GM23338 (cell line): ENCODE results near the gene CXXC5. TPM values are rescaled to one million over a fixed set of nuclear protein-coding genes. Genes with fewer than 3 reads are reported as not detected.

Experiments used
- ATAC-seq: fragments of 200-7000 bp; cut with Tn5 transposase; 3 replicates; pipeline ENCODE4 v1.9.1; 2020
- DNase-seq: peaks from one replicate; pipeline ENCODE4 v3.0.0-alpha.2; 2015; ENCODE audit warnings: low spot score
- H2AFZ ChIP-seq: fragments of 200-600 bp; sonication (generic); 2 replicates; pipeline ENCODE4 v1.8.0; 2016; ENCODE audit warnings: antibody characterized with exemption, mild to moderate bottlenecking, moderate library complexity
- H3F3A ChIP-seq: fragments of 200-600 bp; sonication (generic); replicated peaks from 2 replicates; pipeline ENCODE4 v1.8.0; 2017; ENCODE audit warnings: antibody characterized with exemption, mixed run types, low read depth
- H3K27ac ChIP-seq: fragments of 200-600 bp; sonication (generic); 2 replicates; pipeline ENCODE4 v1.6.1; 2016; ENCODE audit warnings: low read depth
- H3K27me3 ChIP-seq: fragments of 200-600 bp; sonication (generic); 2 replicates; pipeline ENCODE4 v1.8.0; 2016; ENCODE audit warnings: mild to moderate bottlenecking, mixed run types, moderate library complexity; ENCODE audit not compliant: insufficient read depth
- H3K36me3 ChIP-seq: fragments of 200-600 bp; sonication (generic); 2 replicates; pipeline ENCODE4 v1.8.0; 2016; ENCODE audit warnings: mild to moderate bottlenecking; ENCODE audit not compliant: insufficient read depth
- H3K4me1 ChIP-seq: fragments of 200-600 bp; sonication (generic); 2 replicates; pipeline ENCODE4 v1.8.0; 2016; ENCODE audit warnings: mild to moderate bottlenecking, moderate library complexity; ENCODE audit not compliant: insufficient read depth
- H3K4me2 ChIP-seq: fragments of 200-600 bp; sonication (generic); 2 replicates; pipeline ENCODE4 v1.7.1; 2017; ENCODE audit warnings: mixed run types
- H3K4me3 ChIP-seq: fragments of 200-600 bp; sonication (generic); 2 replicates; pipeline ENCODE4 v1.6.1; 2016; ENCODE audit warnings: mixed run types
- H3K79me2 ChIP-seq: fragments of 200-600 bp; sonication (generic); replicated peaks from 2 replicates; pipeline ENCODE4 v1.8.0; 2017; ENCODE audit warnings: mild to moderate bottlenecking; ENCODE audit not compliant: insufficient read depth
- H3K9me2 ChIP-seq: fragments of 200-600 bp; sonication (generic); 2 replicates; pipeline ENCODE4 v1.8.0; 2017; ENCODE audit not compliant: insufficient read depth
- H4K20me1 ChIP-seq: fragments of 200-600 bp; sonication (generic); replicated peaks from 2 replicates; pipeline ENCODE4 v1.8.0; 2017; ENCODE audit warnings: mild to moderate bottlenecking; ENCODE audit not compliant: insufficient read depth
- H3K27ac Mint-ChIP-seq: 2 replicates; pipeline ENCODE4 v1.8.0; 2020; ENCODE audit warnings: inconsistent platforms, mild to moderate bottlenecking, moderate library complexity, mixed read lengths
- H3K27me3 Mint-ChIP-seq: 3 replicates; pipeline ENCODE4 v1.8.0; 2022; ENCODE audit warnings: low read depth, mild to moderate bottlenecking, moderate library complexity, mixed read lengths, inconsistent platforms; ENCODE audit not compliant: insufficient read depth, poor library complexity
- H3K36me3 Mint-ChIP-seq: 3 replicates; pipeline ENCODE4 v1.8.0; 2021; ENCODE audit warnings: low read depth, mild to moderate bottlenecking, inconsistent platforms, moderate library complexity, mixed read lengths
- H3K4me1 Mint-ChIP-seq: 3 replicates; pipeline ENCODE4 v1.8.0; 2020; ENCODE audit warnings: mild to moderate bottlenecking, inconsistent platforms, mixed read lengths
- H3K4me3 Mint-ChIP-seq: 3 replicates; pipeline ENCODE4 v1.8.0; 2021; ENCODE audit warnings: moderate library complexity, mild to moderate bottlenecking, inconsistent platforms, mixed read lengths
- H3K9me3 Mint-ChIP-seq: 3 replicates; pipeline ENCODE4 v1.8.0; 2020; ENCODE audit warnings: moderate library complexity, mild to moderate bottlenecking, inconsistent platforms, mixed read lengths
- CREB1 ChIP-seq: fragments of 250-450 bp; sonication (Bioruptor Pico); IDR thresholded peaks from 2 replicates; pipeline ENCODE4 v1.5.0; 2020; ENCODE audit warnings: low read depth, mild to moderate bottlenecking, moderate library complexity
- EZH2 ChIP-seq: fragments of 200-600 bp; sonication (generic); IDR thresholded peaks from one replicate; pipeline ENCODE4 v1.8.0; 2017; ENCODE audit warnings: antibody characterized with exemption, mild to moderate bottlenecking, low read depth; ENCODE audit not compliant: unreplicated experiment
- EZH2phosphoT487 ChIP-seq: fragments of 200-600 bp; sonication (generic); IDR thresholded peaks from one replicate; pipeline ENCODE4 v1.8.1; 2018; ENCODE audit warnings: antibody characterized with exemption; ENCODE audit not compliant: unreplicated experiment
- JUNB ChIP-seq: IDR thresholded peaks from one replicate; pipeline ENCODE4 v1.6.1; 2016; ENCODE audit warnings: antibody characterized with exemption; ENCODE audit not compliant: unreplicated experiment
- NANOG ChIP-seq: IDR thresholded peaks from 2 replicates; pipeline ENCODE4 v1.6.1; 2016; ENCODE audit warnings: antibody characterized with exemption, borderline replicate concordance
- POLR2AphosphoS5 ChIP-seq: IDR thresholded peaks from 2 replicates; pipeline ENCODE4 v1.6.1; 2016; ENCODE audit warnings: antibody characterized with exemption, low read depth
- STAT1 ChIP-seq: IDR thresholded peaks from one replicate; pipeline ENCODE4 v1.6.1; 2016; ENCODE audit warnings: antibody characterized with exemption; ENCODE audit not compliant: unreplicated experiment
- ZNF114 ChIP-seq: fragments of 250-450 bp; sonication (Bioruptor Pico); IDR thresholded peaks from 2 replicates; pipeline ENCODE4 v1.5.0; 2020; ENCODE audit warnings: mild to moderate bottlenecking, moderate library complexity
- ZNF331 ChIP-seq: fragments of 250-450 bp; sonication (Bioruptor Pico); IDR thresholded peaks from 2 replicates; pipeline ENCODE4 v1.5.0; 2020; ENCODE audit warnings: low read depth, mild to moderate bottlenecking, moderate library complexity
- polyA plus RNA-seq: library from polyadenylated mRNA; unstranded; fragments of >200 nt; fragmentation: Nextera tagmentation; extraction: Ambion mirVana; gene quantifications from 2 replicates; pipeline ENCODE4 v1.2.1, GENCODE V29; 2016
- total RNA-seq: library from RNA; depleted of rRNA; stranded (reverse); fragments of >200 nt; shearing (Covaris generic); gene quantifications from 2 replicates; pipeline ENCODE4 v1.2.3, GENCODE V29; 2014
- TF ChIP-seq, protein P1 (sequence below): IDR thresholded peaks from 2 replicates; pipeline ENCODE4 v1.6.1; 2016; ENCODE audit warnings: antibody characterized with exemption
- TF ChIP-seq, protein P2 (sequence below): fragments of 250-450 bp; sonication (Bioruptor Pico); IDR thresholded peaks from 2 replicates; pipeline ENCODE4 v1.5.0; 2020; ENCODE audit warnings: mild to moderate bottlenecking, moderate library complexity
- TF ChIP-seq, protein P3 (sequence below): IDR thresholded peaks from one replicate; pipeline ENCODE4 v1.6.1; 2018; ENCODE audit warnings: antibody characterized with exemption; ENCODE audit not compliant: unreplicated experiment
- TF ChIP-seq, protein P4 (sequence below), 2 experiments: fragments of 200-600 bp in 1 of 2; sonication (generic) in 1 of 2; conservative IDR thresholded peaks; 2 replicates each; pipeline versions ENCODE4 v1.5.1 to v1.6.1; 2016 to 2017; ENCODE audit warnings: antibody characterized with exemption in 2 of 2, low read depth in 2 of 2, mild to moderate bottlenecking in 2 of 2, moderate library complexity in 1 of 2

The CXXC5 gene
- total and polyA plus RNA-seq, 2 experiments from 2014 or later: 63.3 to 111 TPM

DNA sequence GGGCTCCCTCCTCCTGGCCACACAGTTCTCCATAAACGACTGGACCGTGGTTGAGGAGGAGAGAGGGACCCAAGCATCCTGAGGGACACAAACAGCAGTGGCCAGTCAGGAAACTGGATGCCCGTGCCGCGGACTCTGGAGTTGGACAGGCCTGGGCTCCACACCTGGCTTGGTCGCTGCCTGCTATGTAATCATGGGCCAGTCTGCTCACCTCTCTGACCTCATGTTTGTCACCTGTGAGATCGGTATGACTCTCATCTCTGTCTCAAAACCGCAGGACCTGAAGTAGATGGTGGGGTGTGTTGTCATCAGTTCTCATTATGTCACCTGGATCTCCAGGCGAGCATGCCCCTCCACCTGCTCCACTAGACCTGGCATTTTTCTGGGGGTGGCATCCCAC is 14.5 kb downstream of the CXXC5 start:
- Histone ChIP-seq H3K4me3 (no peak overlapping the region), H3K27me3 (no peaks in the 10 kb centered on the region), H3K36me3 (no peaks in the 10 kb centered on the region), H4K20me1 (peaks cover 80% of the 10 kb centered on the region), H3F3A (peaks cover 8% of the 10 kb centered on the region), H3K4me1 (peaks cover 40% of the 10 kb centered on the region), H2AFZ (no peak overlapping the region), H3K9me2 (no peaks in the 10 kb centered on the region), H3K27ac (no peak overlapping the region), H3K79me2 (peaks cover 97% of the 10 kb centered on the region), H3K4me2 (no peak overlapping the region)
- Mint-ChIP-seq H3K27me3 (peaks cover 30% of the 10 kb centered on the region), H3K9me3 (no peaks in the 10 kb centered on the region; the same call in 2 of the 3 replicates), H3K4me3 (no peak overlapping the region; the same call in 2 of the 3 replicates), H3K4me1 (peaks cover 76% of the 10 kb centered on the region), H3K27ac (no peak overlapping the region), H3K36me3 (no peaks in the 10 kb centered on the region)
- ATAC-seq (no peak), DNase-seq (no peak)
- TF ChIP-seq, protein P1, sequence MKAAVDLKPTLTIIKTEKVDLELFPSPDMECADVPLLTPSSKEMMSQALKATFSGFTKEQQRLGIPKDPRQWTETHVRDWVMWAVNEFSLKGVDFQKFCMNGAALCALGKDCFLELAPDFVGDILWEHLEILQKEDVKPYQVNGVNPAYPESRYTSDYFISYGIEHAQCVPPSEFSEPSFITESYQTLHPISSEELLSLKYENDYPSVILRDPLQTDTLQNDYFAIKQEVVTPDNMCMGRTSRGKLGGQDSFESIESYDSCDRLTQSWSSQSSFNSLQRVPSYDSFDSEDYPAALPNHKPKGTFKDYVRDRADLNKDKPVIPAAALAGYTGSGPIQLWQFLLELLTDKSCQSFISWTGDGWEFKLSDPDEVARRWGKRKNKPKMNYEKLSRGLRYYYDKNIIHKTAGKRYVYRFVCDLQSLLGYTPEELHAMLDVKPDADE: no peak
- TF ChIP-seq EZH2phosphoT487 (no peak), ZNF331 (CRISPR knock-in tag) (no peak), NANOG (no peak), CREB1 (CRISPR knock-in tag) (no peak), JUNB (no peak), ZNF114 (no peak), POLR2AphosphoS5 (no peak), EZH2 (no peak), STAT1 (no peak)
- TF ChIP-seq, protein P2, sequence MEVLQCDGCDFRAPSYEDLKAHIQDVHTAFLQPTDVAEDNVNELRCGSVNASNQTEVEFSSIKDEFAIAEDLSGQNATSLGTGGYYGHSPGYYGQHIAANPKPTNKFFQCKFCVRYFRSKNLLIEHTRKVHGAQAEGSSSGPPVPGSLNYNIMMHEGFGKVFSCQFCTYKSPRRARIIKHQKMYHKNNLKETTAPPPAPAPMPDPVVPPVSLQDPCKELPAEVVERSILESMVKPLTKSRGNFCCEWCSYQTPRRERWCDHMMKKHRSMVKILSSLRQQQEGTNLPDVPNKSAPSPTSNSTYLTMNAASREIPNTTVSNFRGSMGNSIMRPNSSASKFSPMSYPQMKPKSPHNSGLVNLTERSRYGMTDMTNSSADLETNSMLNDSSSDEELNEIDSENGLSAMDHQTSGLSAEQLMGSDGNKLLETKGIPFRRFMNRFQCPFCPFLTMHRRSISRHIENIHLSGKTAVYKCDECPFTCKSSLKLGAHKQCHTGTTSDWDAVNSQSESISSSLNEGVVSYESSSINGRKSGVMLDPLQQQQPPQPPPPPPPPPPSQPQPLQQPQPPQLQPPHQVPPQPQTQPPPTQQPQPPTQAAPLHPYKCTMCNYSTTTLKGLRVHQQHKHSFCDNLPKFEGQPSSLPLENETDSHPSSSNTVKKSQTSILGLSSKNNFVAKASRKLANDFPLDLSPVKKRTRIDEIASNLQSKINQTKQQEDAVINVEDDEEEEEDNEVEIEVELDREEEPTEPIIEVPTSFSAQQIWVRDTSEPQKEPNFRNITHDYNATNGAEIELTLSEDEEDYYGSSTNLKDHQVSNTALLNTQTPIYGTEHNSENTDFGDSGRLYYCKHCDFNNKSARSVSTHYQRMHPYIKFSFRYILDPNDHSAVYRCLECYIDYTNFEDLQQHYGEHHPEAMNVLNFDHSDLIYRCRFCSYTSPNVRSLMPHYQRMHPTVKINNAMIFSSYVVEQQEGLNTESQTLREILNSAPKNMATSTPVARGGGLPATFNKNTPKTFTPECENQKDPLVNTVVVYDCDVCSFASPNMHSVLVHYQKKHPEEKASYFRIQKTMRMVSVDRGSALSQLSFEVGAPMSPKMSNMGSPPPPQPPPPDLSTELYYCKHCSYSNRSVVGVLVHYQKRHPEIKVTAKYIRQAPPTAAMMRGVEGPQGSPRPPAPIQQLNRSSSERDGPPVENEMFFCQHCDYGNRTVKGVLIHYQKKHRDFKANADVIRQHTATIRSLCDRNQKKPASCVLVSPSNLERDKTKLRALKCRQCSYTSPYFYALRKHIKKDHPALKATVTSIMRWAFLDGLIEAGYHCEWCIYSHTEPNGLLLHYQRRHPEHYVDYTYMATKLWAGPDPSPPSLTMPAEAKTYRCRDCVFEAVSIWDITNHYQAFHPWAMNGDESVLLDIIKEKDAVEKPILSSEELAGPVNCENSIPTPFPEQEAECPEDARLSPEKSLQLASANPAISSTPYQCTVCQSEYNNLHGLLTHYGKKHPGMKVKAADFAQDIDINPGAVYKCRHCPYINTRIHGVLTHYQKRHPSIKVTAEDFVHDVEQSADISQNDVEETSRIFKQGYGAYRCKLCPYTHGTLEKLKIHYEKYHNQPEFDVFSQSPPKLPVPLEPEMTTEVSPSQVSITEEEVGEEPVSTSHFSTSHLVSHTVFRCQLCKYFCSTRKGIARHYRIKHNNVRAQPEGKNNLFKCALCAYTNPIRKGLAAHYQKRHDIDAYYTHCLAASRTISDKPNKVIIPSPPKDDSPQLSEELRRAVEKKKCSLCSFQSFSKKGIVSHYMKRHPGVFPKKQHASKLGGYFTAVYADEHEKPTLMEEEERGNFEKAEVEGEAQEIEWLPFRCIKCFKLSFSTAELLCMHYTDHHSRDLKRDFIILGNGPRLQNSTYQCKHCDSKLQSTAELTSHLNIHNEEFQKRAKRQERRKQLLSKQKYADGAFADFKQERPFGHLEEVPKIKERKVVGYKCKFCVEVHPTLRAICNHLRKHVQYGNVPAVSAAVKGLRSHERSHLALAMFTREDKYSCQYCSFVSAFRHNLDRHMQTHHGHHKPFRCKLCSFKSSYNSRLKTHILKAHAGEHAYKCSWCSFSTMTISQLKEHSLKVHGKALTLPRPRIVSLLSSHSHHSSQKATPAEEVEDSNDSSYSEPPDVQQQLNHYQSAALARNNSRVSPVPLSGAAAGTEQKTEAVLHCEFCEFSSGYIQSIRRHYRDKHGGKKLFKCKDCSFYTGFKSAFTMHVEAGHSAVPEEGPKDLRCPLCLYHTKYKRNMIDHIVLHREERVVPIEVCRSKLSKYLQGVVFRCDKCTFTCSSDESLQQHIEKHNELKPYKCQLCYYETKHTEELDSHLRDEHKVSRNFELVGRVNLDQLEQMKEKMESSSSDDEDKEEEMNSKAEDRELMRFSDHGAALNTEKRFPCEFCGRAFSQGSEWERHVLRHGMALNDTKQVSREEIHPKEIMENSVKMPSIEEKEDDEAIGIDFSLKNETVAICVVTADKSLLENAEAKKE (CRISPR knock-in tag): no peak
- TF ChIP-seq, protein P3, sequence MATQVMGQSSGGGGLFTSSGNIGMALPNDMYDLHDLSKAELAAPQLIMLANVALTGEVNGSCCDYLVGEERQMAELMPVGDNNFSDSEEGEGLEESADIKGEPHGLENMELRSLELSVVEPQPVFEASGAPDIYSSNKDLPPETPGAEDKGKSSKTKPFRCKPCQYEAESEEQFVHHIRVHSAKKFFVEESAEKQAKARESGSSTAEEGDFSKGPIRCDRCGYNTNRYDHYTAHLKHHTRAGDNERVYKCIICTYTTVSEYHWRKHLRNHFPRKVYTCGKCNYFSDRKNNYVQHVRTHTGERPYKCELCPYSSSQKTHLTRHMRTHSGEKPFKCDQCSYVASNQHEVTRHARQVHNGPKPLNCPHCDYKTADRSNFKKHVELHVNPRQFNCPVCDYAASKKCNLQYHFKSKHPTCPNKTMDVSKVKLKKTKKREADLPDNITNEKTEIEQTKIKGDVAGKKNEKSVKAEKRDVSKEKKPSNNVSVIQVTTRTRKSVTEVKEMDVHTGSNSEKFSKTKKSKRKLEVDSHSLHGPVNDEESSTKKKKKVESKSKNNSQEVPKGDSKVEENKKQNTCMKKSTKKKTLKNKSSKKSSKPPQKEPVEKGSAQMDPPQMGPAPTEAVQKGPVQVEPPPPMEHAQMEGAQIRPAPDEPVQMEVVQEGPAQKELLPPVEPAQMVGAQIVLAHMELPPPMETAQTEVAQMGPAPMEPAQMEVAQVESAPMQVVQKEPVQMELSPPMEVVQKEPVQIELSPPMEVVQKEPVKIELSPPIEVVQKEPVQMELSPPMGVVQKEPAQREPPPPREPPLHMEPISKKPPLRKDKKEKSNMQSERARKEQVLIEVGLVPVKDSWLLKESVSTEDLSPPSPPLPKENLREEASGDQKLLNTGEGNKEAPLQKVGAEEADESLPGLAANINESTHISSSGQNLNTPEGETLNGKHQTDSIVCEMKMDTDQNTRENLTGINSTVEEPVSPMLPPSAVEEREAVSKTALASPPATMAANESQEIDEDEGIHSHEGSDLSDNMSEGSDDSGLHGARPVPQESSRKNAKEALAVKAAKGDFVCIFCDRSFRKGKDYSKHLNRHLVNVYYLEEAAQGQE: no peak
- TF ChIP-seq, protein P4, sequence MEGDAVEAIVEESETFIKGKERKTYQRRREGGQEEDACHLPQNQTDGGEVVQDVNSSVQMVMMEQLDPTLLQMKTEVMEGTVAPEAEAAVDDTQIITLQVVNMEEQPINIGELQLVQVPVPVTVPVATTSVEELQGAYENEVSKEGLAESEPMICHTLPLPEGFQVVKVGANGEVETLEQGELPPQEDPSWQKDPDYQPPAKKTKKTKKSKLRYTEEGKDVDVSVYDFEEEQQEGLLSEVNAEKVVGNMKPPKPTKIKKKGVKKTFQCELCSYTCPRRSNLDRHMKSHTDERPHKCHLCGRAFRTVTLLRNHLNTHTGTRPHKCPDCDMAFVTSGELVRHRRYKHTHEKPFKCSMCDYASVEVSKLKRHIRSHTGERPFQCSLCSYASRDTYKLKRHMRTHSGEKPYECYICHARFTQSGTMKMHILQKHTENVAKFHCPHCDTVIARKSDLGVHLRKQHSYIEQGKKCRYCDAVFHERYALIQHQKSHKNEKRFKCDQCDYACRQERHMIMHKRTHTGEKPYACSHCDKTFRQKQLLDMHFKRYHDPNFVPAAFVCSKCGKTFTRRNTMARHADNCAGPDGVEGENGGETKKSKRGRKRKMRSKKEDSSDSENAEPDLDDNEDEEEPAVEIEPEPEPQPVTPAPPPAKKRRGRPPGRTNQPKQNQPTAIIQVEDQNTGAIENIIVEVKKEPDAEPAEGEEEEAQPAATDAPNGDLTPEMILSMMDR (conservative IDR thresholded peaks at IDR 0.05; ENCODE audit: low read depth in 2 of 2): no peak
